HepG2 (cell line): Measurements from ENCODE around the gene CHADL. TPM values are rescaled to one million over a fixed set of nuclear protein-coding genes. Genes with fewer than 3 reads are reported as not detected.

ENCODE experiments used
- ATRX ChIP-seq: sonication (generic); formaldehyde crosslinking; IDR thresholded peaks from 2 replicates; pipeline ENCODE4 v1.4.0; 2020; ENCODE audit warnings: missing genetic modification reagents, borderline replicate concordance
- HDAC1 ChIP-seq: sonication (generic); formaldehyde crosslinking; IDR thresholded peaks from 2 replicates; pipeline ENCODE4 v1.5.1; 2020; ENCODE audit warnings: mild to moderate bottlenecking, missing genetic modification reagents
- KLF9 ChIP-seq: IDR thresholded peaks from 2 replicates; pipeline ENCODE4 v1.6.1; 2016; ENCODE audit warnings: low read depth
- MIER3 ChIP-seq: IDR thresholded peaks from 2 replicates; pipeline ENCODE4 v1.6.1; 2016; ENCODE audit warnings: missing compliant biosample characterization, borderline replicate concordance
- NCOR1 ChIP-seq: fragments of 200-600 bp; sonication (generic); IDR thresholded peaks from 2 replicates; pipeline ENCODE4 v1.7.0; 2017; ENCODE audit warnings: antibody characterized with exemption, low read length, borderline replicate concordance
- PPARG ChIP-seq: conservative IDR thresholded peaks from 2 replicates; pipeline ENCODE4 v1.6.1; 2016; ENCODE audit warnings: missing biosample characterization, missing genetic modification reagents
- ZNF331 ChIP-seq: sonication (generic); formaldehyde crosslinking; IDR thresholded peaks from 2 replicates; pipeline ENCODE4 v1.4.0; 2020; ENCODE audit warnings: missing genetic modification reagents
- ZNF563 ChIP-seq: sonication (generic); formaldehyde crosslinking; IDR thresholded peaks from 2 replicates; pipeline ENCODE4 v1.8.0; 2022; ENCODE audit warnings: mild to moderate bottlenecking, moderate library complexity, missing genetic modification reagents
- polyA plus RNA-seq, 8 experiments: library from polyadenylated mRNA; depleted of rRNA in 3 of 8; stranded (reverse) in 7 of 8; unstranded in 1 of 8; fragments of >200 nt; fragmentation: Illumina TruSeq in 4 of 8; extraction: Trizol in 4 of 8; gene quantifications; 2 replicates each; pipeline versions ENCODE4 v1.2.1 to v1.2.3, GENCODE V29; 2011 to 2016; ENCODE audit warnings: low read depth in 4 of 8, missing spikeins in 1 of 8, mixed read lengths in 1 of 8; ENCODE audit not compliant: insufficient read depth in 1 of 8
- total RNA-seq, 5 experiments: library from RNA; depleted of rRNA; stranded (reverse); fragments of >200 nt; fragmentation: Illumina TruSeq; extraction: Trizol; gene quantifications; 2 replicates each; pipeline ENCODE4 v1.2.3, GENCODE V29; 2016; ENCODE audit warnings: low read depth in 1 of 5
- TF ChIP-seq, protein P1 (sequence below): sonication (generic); formaldehyde crosslinking; IDR thresholded peaks from 2 replicates; pipeline ENCODE4 v1.5.0; 2020; ENCODE audit warnings: mild to moderate bottlenecking, missing genetic modification reagents, moderate library complexity
- TF ChIP-seq, protein P2 (sequence below): sonication (generic); formaldehyde crosslinking; IDR thresholded peaks from 2 replicates; pipeline ENCODE4 v1.4.0; 2020; ENCODE audit warnings: missing genetic modification reagents, mild to moderate bottlenecking, borderline replicate concordance
- TF ChIP-seq, protein P3 (sequence below): sonication (generic); formaldehyde crosslinking; IDR thresholded peaks from 2 replicates; pipeline ENCODE4 v1.4.0; 2020; ENCODE audit warnings: missing genetic modification reagents, borderline replicate concordance
- TF ChIP-seq, protein P4 (sequence below): sonication (generic); formaldehyde crosslinking; IDR thresholded peaks from 2 replicates; pipeline ENCODE4 v1.5.0; 2020; ENCODE audit warnings: missing genetic modification reagents
- TF ChIP-seq, protein P5 (sequence below): sonication (generic); formaldehyde crosslinking; IDR thresholded peaks from 2 replicates; pipeline ENCODE4 v1.9.0; 2021; ENCODE audit warnings: missing genetic modification reagents, borderline replicate concordance
- TF ChIP-seq, protein P6 (sequence below): sonication (generic); formaldehyde crosslinking; IDR thresholded peaks from 2 replicates; pipeline ENCODE4 v1.4.0; 2020; ENCODE audit warnings: missing genetic modification reagents
- TF ChIP-seq, protein P7 (sequence below): sonication (generic); formaldehyde crosslinking; IDR thresholded peaks from 2 replicates; pipeline ENCODE4 v1.8.1; 2023; ENCODE audit warnings: mild to moderate bottlenecking, inconsistent platforms, moderate library complexity, missing genetic modification reagents, borderline replicate concordance

The CHADL gene
- total and polyA plus RNA-seq, 2 of the 13 experiments (the other 11 are each of a cell fraction or from before 2014, with no cell fraction given): 2.8 to 8.1 TPM

DNA sequence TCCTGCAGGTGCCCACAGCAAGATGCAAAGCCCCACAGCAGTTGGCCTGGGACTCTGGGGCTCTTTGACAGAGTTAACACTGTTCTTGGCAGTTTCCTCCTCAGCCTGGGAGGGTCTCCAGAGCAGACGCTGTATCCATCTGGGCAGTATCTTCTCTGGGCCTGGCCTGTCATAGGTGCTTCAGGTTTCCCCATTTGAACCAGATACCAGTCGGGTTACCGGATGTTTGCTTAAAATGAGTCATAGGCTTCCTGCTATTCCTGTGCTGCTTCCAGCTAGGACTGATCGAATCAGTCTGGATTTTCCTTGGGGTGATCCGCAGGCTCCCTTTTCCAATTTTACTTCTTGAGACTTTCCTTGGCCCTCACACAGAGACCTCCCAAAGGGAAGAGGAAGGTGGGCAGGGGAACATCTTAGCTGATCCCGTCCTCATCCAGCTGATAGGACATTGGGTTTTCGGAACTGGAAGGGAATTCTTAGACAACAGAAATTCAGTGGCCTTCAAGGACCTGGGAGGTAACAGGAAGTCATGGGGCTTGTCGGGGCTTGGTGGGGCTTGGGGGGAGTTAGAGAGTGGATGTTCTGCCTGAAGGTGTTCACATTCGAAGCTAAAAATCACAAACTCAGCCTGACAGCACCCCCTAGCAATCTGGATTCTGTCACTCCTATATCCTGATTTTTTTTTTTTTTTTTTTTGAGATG lies 47.7 kb upstream of the CHADL start (continued):
- TF ChIP-seq, protein P1, sequence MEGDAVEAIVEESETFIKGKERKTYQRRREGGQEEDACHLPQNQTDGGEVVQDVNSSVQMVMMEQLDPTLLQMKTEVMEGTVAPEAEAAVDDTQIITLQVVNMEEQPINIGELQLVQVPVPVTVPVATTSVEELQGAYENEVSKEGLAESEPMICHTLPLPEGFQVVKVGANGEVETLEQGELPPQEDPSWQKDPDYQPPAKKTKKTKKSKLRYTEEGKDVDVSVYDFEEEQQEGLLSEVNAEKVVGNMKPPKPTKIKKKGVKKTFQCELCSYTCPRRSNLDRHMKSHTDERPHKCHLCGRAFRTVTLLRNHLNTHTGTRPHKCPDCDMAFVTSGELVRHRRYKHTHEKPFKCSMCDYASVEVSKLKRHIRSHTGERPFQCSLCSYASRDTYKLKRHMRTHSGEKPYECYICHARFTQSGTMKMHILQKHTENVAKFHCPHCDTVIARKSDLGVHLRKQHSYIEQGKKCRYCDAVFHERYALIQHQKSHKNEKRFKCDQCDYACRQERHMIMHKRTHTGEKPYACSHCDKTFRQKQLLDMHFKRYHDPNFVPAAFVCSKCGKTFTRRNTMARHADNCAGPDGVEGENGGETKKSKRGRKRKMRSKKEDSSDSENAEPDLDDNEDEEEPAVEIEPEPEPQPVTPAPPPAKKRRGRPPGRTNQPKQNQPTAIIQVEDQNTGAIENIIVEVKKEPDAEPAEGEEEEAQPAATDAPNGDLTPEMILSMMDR (CRISPR knock-in tag): peak; percentile 10; the same call in 1 of the 2 replicates
- TF ChIP-seq ZNF563 (CRISPR knock-in tag): no peak
- no peak for TF ChIP-seq KLF9
- TF ChIP-seq, protein P2, sequence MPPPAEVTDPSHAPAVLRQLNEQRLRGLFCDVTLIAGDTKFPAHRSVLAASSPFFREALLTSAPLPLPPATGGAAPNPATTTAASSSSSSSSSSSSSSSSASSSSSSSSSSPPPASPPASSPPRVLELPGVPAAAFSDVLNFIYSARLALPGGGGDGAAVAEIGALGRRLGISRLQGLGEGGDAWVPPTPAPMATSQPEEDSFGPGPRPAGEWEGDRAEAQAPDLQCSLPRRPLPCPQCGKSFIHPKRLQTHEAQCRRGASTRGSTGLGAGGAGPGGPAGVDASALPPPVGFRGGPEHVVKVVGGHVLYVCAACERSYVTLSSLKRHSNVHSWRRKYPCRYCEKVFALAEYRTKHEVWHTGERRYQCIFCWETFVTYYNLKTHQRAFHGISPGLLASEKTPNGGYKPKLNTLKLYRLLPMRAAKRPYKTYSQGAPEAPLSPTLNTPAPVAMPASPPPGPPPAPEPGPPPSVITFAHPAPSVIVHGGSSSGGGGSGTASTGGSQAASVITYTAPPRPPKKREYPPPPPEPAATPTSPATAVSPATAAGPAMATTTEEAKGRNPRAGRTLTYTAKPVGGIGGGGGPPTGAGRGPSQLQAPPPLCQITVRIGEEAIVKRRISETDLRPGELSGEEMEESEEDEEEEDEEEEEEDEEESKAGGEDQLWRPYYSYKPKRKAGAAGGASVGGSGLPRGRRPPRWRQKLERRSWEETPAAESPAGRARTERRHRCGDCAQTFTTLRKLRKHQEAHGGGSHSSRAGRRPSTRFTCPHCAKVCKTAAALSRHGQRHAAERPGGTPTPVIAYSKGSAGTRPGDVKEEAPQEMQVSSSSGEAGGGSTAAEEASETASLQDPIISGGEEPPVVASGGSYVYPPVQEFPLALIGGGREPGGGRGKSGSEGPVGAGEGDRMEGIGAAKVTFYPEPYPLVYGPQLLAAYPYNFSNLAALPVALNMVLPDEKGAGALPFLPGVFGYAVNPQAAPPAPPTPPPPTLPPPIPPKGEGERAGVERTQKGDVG (CRISPR knock-in tag): no peak
- TF ChIP-seq, protein P3, sequence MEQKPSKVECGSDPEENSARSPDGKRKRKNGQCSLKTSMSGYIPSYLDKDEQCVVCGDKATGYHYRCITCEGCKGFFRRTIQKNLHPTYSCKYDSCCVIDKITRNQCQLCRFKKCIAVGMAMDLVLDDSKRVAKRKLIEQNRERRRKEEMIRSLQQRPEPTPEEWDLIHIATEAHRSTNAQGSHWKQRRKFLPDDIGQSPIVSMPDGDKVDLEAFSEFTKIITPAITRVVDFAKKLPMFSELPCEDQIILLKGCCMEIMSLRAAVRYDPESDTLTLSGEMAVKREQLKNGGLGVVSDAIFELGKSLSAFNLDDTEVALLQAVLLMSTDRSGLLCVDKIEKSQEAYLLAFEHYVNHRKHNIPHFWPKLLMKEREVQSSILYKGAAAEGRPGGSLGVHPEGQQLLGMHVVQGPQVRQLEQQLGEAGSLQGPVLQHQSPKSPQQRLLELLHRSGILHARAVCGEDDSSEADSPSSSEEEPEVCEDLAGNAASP (CRISPR knock-in tag): peak; percentile 88; the same call in 1 of the 2 replicates
- TF ChIP-seq, protein P4, sequence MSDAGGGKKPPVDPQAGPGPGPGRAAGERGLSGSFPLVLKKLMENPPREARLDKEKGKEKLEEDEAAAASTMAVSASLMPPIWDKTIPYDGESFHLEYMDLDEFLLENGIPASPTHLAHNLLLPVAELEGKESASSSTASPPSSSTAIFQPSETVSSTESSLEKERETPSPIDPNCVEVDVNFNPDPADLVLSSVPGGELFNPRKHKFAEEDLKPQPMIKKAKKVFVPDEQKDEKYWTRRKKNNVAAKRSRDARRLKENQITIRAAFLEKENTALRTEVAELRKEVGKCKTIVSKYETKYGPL (CRISPR knock-in tag): no peak
- 0 out of 2 replicates have a peak, but pooled peaks have one; percentile 29 for TF ChIP-seq MIER3 (CRISPR knock-in tag)
- TF ChIP-seq NCOR1: no peak
- peak; percentile 28; the same call in 1 of the 2 replicates for TF ChIP-seq ZNF331 (CRISPR knock-in tag)
- no peak for TF ChIP-seq PPARG (CRISPR knock-in tag)
- no peak for TF ChIP-seq ATRX (CRISPR knock-in tag)
- TF ChIP-seq, protein P5, sequence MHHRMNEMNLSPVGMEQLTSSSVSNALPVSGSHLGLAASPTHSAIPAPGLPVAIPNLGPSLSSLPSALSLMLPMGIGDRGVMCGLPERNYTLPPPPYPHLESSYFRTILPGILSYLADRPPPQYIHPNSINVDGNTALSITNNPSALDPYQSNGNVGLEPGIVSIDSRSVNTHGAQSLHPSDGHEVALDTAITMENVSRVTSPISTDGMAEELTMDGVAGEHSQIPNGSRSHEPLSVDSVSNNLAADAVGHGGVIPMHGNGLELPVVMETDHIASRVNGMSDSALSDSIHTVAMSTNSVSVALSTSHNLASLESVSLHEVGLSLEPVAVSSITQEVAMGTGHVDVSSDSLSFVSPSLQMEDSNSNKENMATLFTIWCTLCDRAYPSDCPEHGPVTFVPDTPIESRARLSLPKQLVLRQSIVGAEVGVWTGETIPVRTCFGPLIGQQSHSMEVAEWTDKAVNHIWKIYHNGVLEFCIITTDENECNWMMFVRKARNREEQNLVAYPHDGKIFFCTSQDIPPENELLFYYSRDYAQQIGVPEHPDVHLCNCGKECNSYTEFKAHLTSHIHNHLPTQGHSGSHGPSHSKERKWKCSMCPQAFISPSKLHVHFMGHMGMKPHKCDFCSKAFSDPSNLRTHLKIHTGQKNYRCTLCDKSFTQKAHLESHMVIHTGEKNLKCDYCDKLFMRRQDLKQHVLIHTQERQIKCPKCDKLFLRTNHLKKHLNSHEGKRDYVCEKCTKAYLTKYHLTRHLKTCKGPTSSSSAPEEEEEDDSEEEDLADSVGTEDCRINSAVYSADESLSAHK (CRISPR knock-in tag): no peak
- TF ChIP-seq, protein P6, sequence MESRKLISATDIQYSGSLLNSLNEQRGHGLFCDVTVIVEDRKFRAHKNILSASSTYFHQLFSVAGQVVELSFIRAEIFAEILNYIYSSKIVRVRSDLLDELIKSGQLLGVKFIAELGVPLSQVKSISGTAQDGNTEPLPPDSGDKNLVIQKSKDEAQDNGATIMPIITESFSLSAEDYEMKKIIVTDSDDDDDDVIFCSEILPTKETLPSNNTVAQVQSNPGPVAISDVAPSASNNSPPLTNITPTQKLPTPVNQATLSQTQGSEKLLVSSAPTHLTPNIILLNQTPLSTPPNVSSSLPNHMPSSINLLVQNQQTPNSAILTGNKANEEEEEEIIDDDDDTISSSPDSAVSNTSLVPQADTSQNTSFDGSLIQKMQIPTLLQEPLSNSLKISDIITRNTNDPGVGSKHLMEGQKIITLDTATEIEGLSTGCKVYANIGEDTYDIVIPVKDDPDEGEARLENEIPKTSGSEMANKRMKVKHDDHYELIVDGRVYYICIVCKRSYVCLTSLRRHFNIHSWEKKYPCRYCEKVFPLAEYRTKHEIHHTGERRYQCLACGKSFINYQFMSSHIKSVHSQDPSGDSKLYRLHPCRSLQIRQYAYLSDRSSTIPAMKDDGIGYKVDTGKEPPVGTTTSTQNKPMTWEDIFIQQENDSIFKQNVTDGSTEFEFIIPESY (CRISPR knock-in tag): no peak
- TF ChIP-seq, protein P7, sequence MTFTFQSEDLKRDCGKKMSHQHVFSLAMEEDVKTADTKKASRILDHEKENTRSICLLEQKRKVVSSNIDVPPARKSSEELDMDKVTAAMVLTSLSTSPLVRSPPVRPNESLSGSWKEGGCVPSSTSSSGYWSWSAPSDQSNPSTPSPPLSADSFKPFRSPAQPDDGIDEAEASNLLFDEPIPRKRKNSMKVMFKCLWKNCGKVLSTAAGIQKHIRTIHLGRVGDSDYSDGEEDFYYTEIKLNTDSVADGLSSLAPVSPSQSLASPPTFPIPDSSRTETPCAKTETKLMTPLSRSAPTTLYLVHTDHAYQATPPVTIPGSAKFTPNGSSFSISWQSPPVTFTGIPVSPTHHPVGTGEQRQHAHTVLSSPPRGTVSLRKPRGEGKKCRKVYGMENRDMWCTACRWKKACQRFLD (CRISPR knock-in tag): no peak
- peak; percentile 62; the same call in 1 of the 2 replicates for TF ChIP-seq HDAC1 (CRISPR knock-in tag)
